ENCODE results near the gene TBC1D14. TPM values are rescaled to one million over a fixed set of nuclear protein-coding genes. Genes with fewer than 3 reads are reported as not detected.

The TBC1D14 gene
- total RNA-seq, 1 donor from 2014 or later, result 33.2 TPM

DNA sequence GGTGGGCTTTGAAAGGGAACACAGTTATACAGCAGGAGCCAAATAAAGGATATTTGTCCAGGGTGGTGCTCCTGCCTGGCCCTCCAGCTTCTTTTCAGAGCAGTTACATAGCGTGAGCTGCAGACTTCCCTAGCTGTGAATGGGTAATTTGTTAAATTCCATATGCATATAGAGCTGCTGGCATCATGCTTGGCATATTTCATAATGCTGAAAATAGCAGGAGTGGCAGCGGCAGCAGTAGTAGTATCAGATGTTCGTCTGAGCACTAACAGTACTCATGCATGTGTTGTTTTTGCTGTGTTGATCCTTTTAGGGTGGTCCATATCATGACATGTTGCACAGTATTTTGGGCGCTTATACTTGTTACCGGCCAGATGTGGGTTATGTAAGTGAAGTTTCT, 99.9 kb downstream of the TBC1D14 start:
- TF ChIP-seq CTCF (IDR thresholded peaks at IDR 0.05), result no peak
- Mint-ChIP-seq H3K9me3 (ENCODE audit: unreplicated experiment) (no peaks in the 10 kb centered on the region), H3K27ac (ENCODE audit: unreplicated experiment) (no peak overlapping the region), H3K36me3 (ENCODE audit: unreplicated experiment) (peaks cover 26% of the 10 kb centered on the region), H3K4me3 (ENCODE audit: unreplicated experiment) (no peak overlapping the region), H3K27me3 (ENCODE audit: unreplicated experiment) (no peaks in the 10 kb centered on the region), H3K4me1 (ENCODE audit: unreplicated experiment) (no peaks in the 10 kb centered on the region)
- no peak for DNase-seq (ENCODE audit: extremely low spot score, unreplicated experiment)

DNA sequence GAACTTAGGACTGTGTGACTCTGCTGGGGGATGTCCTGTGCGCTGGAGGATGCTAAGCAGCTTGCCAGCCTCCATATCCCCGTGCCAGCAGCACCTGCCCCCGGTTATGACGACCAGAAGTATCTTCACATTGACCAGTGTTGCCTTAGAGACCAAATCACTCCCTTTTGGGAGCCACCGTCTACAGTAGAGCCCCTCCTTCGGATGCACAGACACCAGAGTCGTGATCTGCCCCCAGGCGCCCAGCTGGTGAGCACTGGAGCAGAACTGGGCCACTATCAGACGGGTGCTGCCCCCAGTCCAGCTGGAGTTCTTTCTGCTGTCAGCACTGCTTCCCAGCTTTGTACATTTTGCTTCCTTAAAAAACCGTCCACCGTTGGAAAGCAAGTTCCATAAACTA, 103.5 kb downstream of the TBC1D14 start:
- Mint-ChIP-seq H3K36me3 (ENCODE audit: unreplicated experiment) (peaks cover 31% of the 10 kb centered on the region), H3K4me3 (ENCODE audit: unreplicated experiment) (no peak overlapping the region), H3K27ac (ENCODE audit: unreplicated experiment) (no peak overlapping the region), H3K4me1 (ENCODE audit: unreplicated experiment) (no peaks in the 10 kb centered on the region), H3K9me3 (ENCODE audit: unreplicated experiment) (no peaks in the 10 kb centered on the region), H3K27me3 (ENCODE audit: unreplicated experiment) (no peaks in the 10 kb centered on the region)
- no peak for TF ChIP-seq CTCF (IDR thresholded peaks at IDR 0.05)
- no peak for DNase-seq (ENCODE audit: extremely low spot score, unreplicated experiment)

DNA sequence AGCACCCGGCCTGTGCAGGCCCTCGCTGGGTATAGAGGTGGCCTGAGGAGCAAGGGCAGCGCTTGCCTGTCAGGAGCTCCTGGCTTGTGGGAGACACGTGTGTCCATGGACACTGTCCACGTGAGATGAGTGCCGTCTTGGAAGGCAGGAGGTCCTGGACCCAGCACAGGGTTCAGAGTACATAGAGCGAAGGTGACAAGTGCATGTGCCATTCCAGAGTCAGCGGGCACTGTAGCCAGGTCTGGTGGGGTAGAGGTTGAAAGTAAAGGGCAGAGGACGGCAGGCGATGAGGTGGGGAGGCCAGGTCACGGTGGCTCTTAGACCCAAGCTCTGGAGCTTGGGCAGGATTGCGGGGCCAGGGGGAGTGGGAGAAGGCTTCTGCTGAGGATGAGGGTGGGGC, 105.2 kb downstream of the TBC1D14 start:
- no peak for TF ChIP-seq CTCF (IDR thresholded peaks at IDR 0.05)
- DNase-seq (ENCODE audit: extremely low spot score, unreplicated experiment), result no peak
- Mint-ChIP-seq H3K9me3 (ENCODE audit: unreplicated experiment) (no peaks in the 10 kb centered on the region), H3K36me3 (ENCODE audit: unreplicated experiment) (peaks cover 29% of the 10 kb centered on the region), H3K27me3 (ENCODE audit: unreplicated experiment) (no peaks in the 10 kb centered on the region), H3K4me1 (ENCODE audit: unreplicated experiment) (no peaks in the 10 kb centered on the region), H3K27ac (ENCODE audit: unreplicated experiment) (no peak overlapping the region), H3K4me3 (ENCODE audit: unreplicated experiment) (no peak overlapping the region)

GRCh38 chr4:7015383-7016035, 105.9 kb downstream of the TBC1D14 start:
- DNase-seq (ENCODE audit: extremely low spot score, unreplicated experiment), result no peak
- no peaks in the 10 kb centered on the region for H3K27me3 Mint-ChIP-seq (ENCODE audit: unreplicated experiment)
- TF ChIP-seq CTCF (IDR thresholded peaks at IDR 0.05), result no peak
- no peak overlapping the region for H3K4me3 Mint-ChIP-seq (ENCODE audit: unreplicated experiment)
- no peak overlapping the region for H3K27ac Mint-ChIP-seq (ENCODE audit: unreplicated experiment)
- H3K36me3 Mint-ChIP-seq (ENCODE audit: unreplicated experiment), result peaks cover 27% of the 10 kb centered on the region
- H3K4me1 Mint-ChIP-seq (ENCODE audit: unreplicated experiment), result peaks cover 6% of the 10 kb centered on the region
- H3K9me3 Mint-ChIP-seq (ENCODE audit: unreplicated experiment), result no peaks in the 10 kb centered on the region

DNA sequence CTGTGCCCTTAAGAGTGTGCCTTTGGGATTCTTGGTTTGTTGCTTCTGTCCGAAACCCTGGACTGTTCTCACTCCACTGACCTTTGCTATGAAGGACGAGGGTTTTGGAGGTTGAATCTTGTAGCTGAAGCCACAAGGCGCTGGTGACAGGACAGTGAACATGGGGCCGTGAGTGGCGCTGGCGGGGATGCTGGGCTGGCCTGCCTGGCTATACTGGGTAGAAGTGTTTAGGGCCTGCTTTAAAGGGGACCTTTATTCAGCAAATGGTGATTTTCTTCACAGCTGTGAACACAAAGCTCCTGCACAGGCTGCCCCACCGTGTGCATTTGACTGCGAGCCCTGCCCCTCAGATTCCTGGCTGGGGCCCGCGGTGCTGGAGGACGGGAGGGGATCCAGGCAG, 106.5 kb downstream of the TBC1D14 start:
- no peaks in the 10 kb centered on the region for H3K9me3 Mint-ChIP-seq (ENCODE audit: unreplicated experiment)
- no peak overlapping the region for H3K27ac Mint-ChIP-seq (ENCODE audit: unreplicated experiment)
- peaks cover 23% of the 10 kb centered on the region for H3K36me3 Mint-ChIP-seq (ENCODE audit: unreplicated experiment)
- H3K27me3 Mint-ChIP-seq (ENCODE audit: unreplicated experiment), result no peaks in the 10 kb centered on the region
- H3K4me3 Mint-ChIP-seq (ENCODE audit: unreplicated experiment), result no peak overlapping the region
- TF ChIP-seq CTCF (IDR thresholded peaks at IDR 0.05), result no peak
- peaks cover 12% of the 10 kb centered on the region for H3K4me1 Mint-ChIP-seq (ENCODE audit: unreplicated experiment)
- DNase-seq (ENCODE audit: extremely low spot score, unreplicated experiment), result no peak

All from osteocyte (in vitro differentiated cells).